Gastroesophageal sphincter (tissue), 3 donors: ENCODE measurements around the gene RAD23B.

Source experiments
- CTCF ChIP-seq, 4 experiments: fragments of 200-600 bp in 2 of 4; fragments of 450-650 bp in 2 of 4; sonication (generic) in 1 of 4; IDR thresholded peaks; one replicate each; pipeline ENCODE4 v1.5.1; 2017 to 2019; ENCODE audit warnings: antibody characterized with exemption in 4 of 4, mild to moderate bottlenecking in 2 of 4, moderate library complexity in 2 of 4
- POLR2A ChIP-seq, 2 donors: fragments of 450-650 bp; IDR thresholded peaks; one replicate each; pipeline ENCODE4 v1.6.1; 2017; ENCODE audit warnings: antibody characterized with exemption in 2 of 2, mild to moderate bottlenecking in 2 of 2, moderate library complexity in 1 of 2

GRCh38 chr9:107313555-107314096 is 30.5 kb downstream of the RAD23B start:
- no peak for TF ChIP-seq CTCF (IDR thresholded peaks at IDR 0.05)
- no peak for TF ChIP-seq POLR2A (IDR thresholded peaks at IDR 0.05)
